ENCODE data around the gene CACNG5.

The CACNG5 gene

DNA sequence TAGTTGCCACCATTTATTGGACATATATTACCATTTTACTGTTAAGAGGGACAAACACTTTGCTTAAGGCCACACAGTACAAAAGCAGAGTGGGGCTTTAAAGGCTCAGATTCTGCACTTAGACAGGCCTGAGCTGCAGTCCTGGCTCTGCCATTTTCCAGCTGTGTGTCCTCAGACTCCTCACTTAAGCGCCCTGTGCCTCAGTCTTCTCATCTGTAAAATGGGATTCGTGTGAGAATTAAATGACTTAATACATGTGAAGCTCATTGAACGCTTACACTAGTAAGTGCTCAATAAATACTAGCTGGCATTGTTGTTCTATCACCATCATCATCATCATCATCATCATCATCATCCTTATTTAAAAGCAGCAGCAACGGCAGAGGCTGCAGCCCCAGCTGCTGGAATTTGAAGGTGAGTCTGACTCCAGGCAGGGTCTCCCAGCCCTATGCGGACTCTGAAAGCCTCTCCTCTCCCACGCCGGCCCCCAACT lies 445 bp upstream of the CACNG5 start:
- H3K4me3 ChIP-seq (ENCODE audit: low read length): no peak overlapping the region
- TF ChIP-seq ZNF274 (IDR thresholded peaks at IDR 0.05; ENCODE audit: low read depth, low read length): no peak

DNA sequence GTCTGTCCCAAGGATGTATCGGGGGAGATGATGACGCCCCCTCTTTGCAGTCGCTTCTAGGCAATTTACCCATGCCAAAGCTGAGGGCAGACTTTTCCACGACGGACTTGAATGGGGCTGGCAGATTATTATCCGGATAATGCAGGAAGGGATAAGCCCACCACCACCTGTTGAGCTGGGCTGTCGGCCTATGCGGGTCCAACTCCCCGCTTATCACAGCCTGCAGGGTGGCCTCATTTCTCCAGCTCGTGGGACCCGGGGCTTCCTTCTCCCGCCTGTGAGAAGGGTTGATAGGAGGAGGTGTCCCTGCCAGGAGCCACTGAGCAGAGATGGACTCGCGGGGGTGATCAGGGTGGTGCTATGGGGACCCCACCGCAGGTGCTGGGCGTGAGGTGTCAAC lies 559 bp downstream of the CACNG5 start:
- no peak for TF ChIP-seq ZNF274 (IDR thresholded peaks at IDR 0.05; ENCODE audit: low read depth, low read length)
- no peak overlapping the region for H3K4me3 ChIP-seq (ENCODE audit: low read length)

DNA sequence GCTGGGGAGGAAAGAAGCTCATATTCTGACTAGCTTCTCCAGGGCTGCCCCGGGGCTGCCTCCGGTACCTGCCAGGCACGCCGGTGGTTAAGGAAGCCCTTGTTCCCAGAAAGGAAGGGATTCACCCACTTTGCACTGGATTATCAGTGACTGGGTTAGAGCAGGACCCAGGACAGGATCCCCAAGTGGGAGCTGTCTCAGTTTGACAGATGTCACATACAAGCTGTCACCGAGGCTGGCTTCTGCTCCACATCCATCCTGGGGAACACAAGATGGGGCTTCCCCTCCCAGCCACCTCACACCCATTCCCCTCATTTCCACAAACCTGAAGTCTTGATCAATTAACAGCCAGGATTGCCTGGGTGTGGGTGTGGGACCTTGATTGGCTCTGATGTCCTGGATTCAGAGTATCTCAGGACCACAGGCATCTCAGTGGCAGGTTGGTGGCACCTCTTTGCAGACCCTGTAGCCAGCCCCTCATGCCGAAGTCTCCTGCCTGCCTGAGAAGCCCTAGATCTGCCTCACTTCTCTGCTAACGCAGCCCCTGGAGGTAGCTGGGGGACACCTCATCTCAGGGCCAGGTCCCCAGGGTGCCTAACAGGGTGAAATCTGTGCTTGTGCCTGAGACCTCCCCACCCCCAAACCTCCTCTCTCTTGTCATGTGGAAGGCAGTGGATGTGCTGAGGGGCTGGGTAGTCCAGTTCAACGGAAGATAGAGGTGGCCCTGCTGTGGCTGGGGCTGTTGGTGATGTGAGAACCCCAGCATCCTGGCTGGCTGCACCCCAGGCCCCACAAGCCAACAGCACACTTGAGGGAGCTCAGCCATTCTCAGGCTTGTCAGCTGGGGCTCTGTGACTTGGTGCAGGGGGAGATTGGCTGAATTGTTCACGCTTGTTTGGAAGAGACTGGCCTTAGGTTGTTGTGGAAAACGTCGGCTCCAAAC lies 1.4 kb downstream of the CACNG5 start:
- no peak overlapping the region for H3K4me3 ChIP-seq (ENCODE audit: low read length)
- no peak for TF ChIP-seq ZNF274 (IDR thresholded peaks at IDR 0.05; ENCODE audit: low read depth, low read length)

DNA sequence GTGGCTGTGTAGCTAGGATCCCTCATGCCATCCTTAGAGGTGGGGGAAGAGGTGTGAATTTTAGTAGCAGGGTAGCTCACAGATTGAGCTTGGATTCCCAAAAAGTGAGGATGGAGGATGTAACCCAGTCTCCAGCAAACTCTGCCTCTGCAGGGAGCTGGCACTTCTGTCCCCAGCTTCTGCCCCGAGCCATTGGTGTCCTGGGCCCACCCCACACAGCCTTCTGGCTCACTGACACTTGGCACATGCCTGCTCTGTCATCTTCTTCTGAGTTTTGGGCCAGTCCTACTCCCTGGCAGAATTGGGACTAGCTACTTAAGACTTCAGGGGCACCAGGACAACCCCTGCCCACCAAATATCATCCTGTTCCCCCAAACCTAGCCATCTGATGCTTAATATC lies 2.3 kb downstream of the CACNG5 start:
- TF ChIP-seq ZNF274 (IDR thresholded peaks at IDR 0.05; ENCODE audit: low read depth, low read length): no peak
- H3K4me3 ChIP-seq (ENCODE audit: low read length): no peak overlapping the region

DNA sequence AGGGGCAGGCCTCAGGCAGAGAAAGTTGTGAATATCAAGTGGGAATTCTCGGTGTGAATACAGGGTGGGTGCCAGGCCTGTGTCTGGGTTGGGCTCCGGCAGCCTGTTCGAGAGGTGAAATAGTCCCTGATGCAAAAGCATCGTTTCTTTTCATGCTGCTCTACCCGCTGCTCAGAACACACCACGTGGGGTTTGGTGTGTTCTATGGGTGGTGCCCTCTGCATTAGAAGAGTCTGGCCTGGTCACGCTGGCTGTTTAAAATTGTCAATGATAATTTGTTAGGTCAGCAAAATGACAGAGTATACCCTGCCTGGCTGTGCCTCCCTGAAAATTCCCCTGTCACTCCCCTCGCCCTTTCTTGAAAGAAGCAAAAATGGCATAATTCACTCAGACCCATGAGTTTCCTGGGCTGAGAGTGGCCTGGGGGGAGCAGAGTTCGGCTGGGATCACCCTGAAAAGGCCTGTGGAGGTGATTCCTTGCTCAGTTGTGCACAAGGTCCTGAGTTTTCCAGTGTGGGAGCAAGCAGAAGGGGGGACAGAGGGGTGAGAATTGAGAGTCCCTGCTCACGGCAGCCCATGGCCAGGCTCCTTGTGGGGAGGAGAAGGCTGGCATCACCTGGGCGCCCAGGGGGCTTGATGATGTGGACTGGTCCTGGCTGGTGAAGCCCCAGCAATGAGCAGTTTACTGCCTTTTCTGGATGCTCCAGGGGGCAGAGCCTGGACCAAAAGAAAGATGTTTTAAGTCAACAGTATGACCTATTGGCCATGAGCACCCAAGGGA lies 3.2 kb downstream of the CACNG5 start:
- H3K4me3 ChIP-seq (ENCODE audit: low read length): no peak overlapping the region
- TF ChIP-seq ZNF274 (IDR thresholded peaks at IDR 0.05; ENCODE audit: low read depth, low read length): no peak

DNA sequence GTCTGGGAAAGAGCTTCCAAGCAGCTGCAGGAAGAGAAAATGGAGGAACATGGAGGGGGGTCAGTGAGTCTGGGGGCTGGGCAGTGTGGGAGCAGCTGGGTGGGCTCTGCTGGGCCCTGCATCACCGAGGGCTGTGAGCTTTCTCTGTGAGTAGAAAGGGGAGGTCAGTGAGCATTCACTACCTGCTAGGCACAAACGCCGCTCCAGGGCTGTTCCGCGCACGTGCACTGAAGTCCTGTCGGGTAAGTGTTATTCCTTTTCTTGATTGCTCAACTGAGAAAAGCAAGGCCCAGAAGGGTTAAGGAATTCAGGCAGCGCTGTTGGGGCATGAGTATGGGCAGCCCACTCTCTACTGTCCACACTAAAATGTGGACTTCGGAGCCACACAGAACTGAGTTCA lies 4.7 kb downstream of the CACNG5 start:
- no peak for TF ChIP-seq ZNF274 (IDR thresholded peaks at IDR 0.05; ENCODE audit: low read depth, low read length)
- H3K4me3 ChIP-seq (ENCODE audit: low read length): no peak overlapping the region

DNA sequence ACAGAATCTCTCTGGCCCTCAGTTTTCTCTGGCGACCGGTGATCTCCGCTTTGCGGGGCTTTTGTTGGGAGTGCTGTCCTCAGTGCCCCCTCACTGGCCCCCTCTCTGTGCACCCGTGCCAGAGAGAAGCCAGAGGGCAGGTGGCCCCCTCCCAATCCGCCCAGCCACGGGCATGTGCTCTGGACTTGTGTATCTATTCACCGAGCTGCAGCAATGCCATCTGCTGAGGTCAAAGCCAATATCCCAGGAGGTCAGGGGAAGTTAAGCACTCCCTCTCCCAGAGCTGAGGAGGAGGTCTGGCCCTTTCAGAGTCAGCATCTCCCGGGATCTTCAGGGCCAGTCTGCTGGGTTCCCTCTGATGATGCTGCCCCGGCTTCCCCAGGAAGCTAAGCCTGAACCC lies 5.1 kb downstream of the CACNG5 start:
- H3K4me3 ChIP-seq (ENCODE audit: low read length): no peak overlapping the region
- TF ChIP-seq ZNF274 (IDR thresholded peaks at IDR 0.05; ENCODE audit: low read depth, low read length): no peak

DNA sequence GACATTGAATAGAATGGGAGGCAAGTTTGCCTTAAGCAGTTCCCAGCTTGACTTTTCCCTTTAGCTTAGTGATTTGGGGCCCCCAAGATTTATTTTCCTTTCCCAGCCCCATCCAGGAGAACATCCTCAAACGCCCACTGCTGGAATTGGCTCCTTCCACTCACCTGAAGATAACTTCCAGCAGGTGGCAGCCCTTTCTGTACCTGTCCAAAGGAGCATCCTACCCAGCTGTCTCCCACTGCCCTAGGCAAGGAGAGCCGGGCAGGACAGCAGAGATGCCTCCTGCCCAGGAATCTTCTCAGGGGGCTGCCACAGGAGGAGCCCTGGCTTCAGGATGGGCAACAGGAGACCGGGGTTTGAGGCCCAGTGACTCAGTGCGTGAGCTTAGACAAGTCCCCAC lies 6.4 kb downstream of the CACNG5 start:
- H3K4me3 ChIP-seq (ENCODE audit: low read length): no peak overlapping the region
- no peak for TF ChIP-seq ZNF274 (IDR thresholded peaks at IDR 0.05; ENCODE audit: low read depth, low read length)

DNA sequence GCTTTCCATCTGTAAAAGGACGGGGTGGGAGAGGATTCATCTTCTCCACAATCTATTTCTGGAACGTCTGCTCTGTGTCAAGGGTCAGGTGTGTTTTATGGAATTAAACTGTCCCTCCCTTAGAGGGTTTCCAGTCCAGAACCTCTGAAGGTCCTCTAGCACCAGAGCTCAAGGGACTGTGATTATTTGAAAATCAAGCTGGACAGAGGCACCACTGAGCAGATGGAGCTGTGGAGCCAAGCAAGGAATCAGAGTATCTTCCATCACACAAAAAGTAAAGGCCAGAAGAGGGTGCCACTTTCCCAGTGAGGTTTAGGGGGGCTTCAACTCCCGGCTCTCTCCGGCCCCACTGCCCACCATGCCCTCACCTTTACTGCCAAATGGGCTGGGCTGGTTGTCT lies 6.8 kb downstream of the CACNG5 start:
- H3K4me3 ChIP-seq (ENCODE audit: low read length): no peak overlapping the region
- TF ChIP-seq ZNF274 (IDR thresholded peaks at IDR 0.05; ENCODE audit: low read depth, low read length): no peak

DNA sequence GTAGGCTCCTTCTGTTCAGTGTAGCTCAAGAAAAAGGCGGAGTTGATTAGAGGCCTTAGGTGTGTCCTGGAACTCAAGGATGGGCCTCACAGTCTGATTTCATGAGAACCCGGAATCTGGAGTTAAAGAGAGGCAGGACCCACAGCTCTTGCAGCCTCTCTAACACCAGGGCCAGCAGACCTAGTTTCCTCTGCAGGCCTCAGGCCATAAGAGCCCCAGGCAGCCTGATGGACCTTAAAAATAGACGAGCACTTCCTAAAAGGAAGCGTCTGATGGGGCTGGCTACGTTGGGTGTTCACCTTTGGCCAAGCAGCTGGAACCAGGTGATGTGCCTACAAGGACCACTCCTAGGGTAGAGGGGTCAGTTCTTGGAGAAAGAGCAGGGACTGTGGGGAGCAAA lies 7.6 kb downstream of the CACNG5 start:
- H3K4me3 ChIP-seq (ENCODE audit: low read length): no peak overlapping the region
- no peak for TF ChIP-seq ZNF274 (IDR thresholded peaks at IDR 0.05; ENCODE audit: low read depth, low read length)

DNA sequence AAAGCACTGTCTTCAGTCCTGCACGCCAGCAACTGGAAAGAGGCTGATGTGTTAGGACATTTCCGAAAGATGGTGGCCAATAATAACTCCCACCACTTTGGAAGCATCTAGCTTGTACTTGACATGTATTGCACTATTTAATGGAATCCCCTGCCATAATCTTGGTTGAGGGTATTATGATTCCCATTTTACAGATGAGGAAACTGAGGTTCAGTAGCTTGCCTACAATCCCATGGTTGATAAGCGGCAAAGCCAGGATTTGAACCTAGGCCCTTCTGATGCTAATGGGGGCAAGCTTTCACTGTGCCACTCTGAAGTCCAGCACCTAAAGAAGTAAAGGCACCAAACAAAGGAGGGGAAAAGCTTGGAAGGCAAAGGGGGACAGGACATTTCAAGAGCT lies 8.0 kb downstream of the CACNG5 start:
- H3K4me3 ChIP-seq (ENCODE audit: low read length): no peak overlapping the region
- no peak for TF ChIP-seq ZNF274 (IDR thresholded peaks at IDR 0.05; ENCODE audit: low read depth, low read length)

DNA sequence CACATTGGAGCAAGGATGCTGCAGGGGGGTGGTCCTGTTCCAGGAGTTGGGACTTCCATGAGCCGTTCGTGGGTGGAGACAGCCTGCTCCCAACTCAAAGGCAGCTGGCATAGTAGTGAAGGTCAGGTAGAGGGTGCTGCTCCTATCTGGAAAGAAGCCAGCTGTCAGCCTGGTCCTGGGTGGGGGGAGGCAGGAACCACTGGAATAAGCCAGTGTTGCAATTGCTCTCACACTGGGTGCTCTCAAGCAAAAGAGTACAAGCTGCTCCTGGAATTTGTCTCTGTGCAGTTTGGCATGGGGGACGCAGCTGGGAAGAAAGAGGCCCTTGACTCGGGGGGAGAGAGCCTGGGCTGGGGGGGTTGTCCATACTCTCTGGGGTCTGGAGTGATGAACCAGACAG lies 8.7 kb downstream of the CACNG5 start:
- TF ChIP-seq ZNF274 (IDR thresholded peaks at IDR 0.05; ENCODE audit: low read depth, low read length): no peak
- no peak overlapping the region for H3K4me3 ChIP-seq (ENCODE audit: low read length)

DNA sequence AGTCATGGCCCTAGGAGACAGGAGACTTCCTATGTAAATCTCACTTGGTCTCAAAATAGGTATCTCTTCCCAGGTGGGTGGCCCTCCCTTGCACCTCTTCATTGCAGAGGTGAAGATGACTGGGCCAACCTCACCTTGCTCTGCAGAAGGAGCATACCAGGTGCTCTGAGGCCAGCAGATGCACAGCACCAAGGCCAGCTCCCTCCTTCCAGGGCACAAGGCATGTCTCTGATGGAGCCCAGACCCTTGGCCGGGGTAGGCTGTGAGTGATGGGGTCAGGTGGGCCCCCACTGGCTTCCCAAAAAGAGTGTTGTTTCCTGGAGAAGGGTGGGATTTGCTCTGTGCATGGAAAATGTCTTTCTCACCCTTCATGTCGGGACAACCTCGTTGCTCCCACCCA lies 12.8 kb downstream of the CACNG5 start:
- no peak overlapping the region for H3K4me3 ChIP-seq (ENCODE audit: low read length)
- TF ChIP-seq ZNF274 (IDR thresholded peaks at IDR 0.05; ENCODE audit: low read depth, low read length): no peak

DNA sequence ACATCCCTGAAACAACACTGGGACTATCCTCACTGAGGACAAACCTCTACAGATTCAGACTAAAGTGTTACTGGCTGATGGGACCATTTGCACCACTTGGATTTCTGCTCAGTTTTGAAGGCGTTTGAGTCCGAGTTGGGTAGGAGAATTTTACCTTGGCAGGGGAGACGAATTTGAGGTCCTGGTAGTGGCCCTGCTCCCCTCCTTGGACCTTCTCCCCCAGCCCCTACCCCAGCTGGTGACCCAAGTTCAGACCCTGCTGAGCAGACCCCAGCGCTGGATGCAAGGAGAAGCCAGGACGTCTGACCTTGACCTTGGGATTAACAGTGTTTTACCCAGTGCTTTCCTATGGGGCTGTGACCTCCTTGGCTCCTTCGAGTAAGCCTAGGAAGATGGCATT lies 13.6 kb downstream of the CACNG5 start:
- no peak for TF ChIP-seq ZNF274 (IDR thresholded peaks at IDR 0.05; ENCODE audit: low read depth, low read length)
- no peak overlapping the region for H3K4me3 ChIP-seq (ENCODE audit: low read length)

Measured in GM08714 (cell line).